Thyroid gland (tissue), 4 donors: ENCODE results near the gene LILRA6. TPM values are rescaled to one million over a fixed set of nuclear protein-coding genes. Genes with fewer than 3 reads are reported as not detected.
"Not testable (repeated sequence)": the region's sequence is repeated elsewhere in the genome, so short reads cannot be mapped to it uniquely, and the experiment has no call there.

Experiments used
- DNase-seq, 2 donors: peaks; one replicate each; pipeline ENCODE4 v3.0.0-alpha.2; 2019
- H3K27ac ChIP-seq, 3 donors: fragments of 200-600 bp; sonication (generic); 1 replicate in 2 of 3; 2 replicates in 1 of 3; pipeline ENCODE4 v1.5.1; 2016 to 2019; ENCODE audit warnings: mild to moderate bottlenecking in 1 of 3, moderate library complexity in 1 of 3
- H3K27me3 ChIP-seq: fragments of 200-600 bp; sonication (generic); one replicate; pipeline ENCODE4 v1.5.1; 2019
- H3K36me3 ChIP-seq, 2 donors: fragments of 200-600 bp; sonication (generic); one replicate each; pipeline ENCODE4 v1.5.1; 2016 to 2019
- H3K4me1 ChIP-seq, 2 donors: fragments of 200-600 bp; sonication (generic); one replicate each; pipeline ENCODE4 v1.5.1; 2017 to 2019
- H3K4me3 ChIP-seq, 3 donors: fragments of 200-600 bp; sonication (generic); replicated peaks in 1 of 3; 1 replicate in 2 of 3; 2 replicates in 1 of 3; pipeline ENCODE4 v1.5.1; 2016; ENCODE audit warnings: mild to moderate bottlenecking in 1 of 3
- H3K9me3 ChIP-seq: fragments of 200-600 bp; sonication (generic); one replicate; pipeline ENCODE4 v1.5.1; 2017
- CTCF ChIP-seq, 6 experiments: fragments of 200-600 bp in 3 of 6; fragments of 450-650 bp in 3 of 6; sonication (generic) in 3 of 6; IDR thresholded peaks; one replicate each; pipeline ENCODE4 v1.5.1; 2016 to 2019; ENCODE audit warnings: antibody characterized with exemption in 6 of 6, mild to moderate bottlenecking in 2 of 6, inconsistent platforms in 1 of 6, moderate library complexity in 1 of 6
- POLR2A ChIP-seq, 2 donors: fragments of 450-650 bp; IDR thresholded peaks; one replicate each; pipeline ENCODE4 v1.6.1; 2017; ENCODE audit warnings: antibody characterized with exemption in 2 of 2, mild to moderate bottlenecking in 2 of 2, moderate library complexity in 1 of 2
- WGBS, 2 donors: methylation state at CpG; one replicate each; pipeline ENCODE4 v1.1.5; 2017; 5-methylcytosine and 5-hydroxymethylcytosine counted together
- intact Hi-C: fragments of 100-400 bp; cut with DNase I; formaldehyde crosslinking; loops from one replicate; pipeline ENCODE4 v1.15.1; 2023
- total RNA-seq, 4 donors: library from RNA; depleted of rRNA; stranded (reverse); fragments of >200 nt; gene quantifications; one replicate each; pipeline ENCODE4 v1.2.3, GENCODE V29; 2016

LILRA6 gene
- total RNA-seq, 4 donors from 2014 or later = 0.46 to 1.6 (median 1.1) TPM; not detected in 1

DNA sequence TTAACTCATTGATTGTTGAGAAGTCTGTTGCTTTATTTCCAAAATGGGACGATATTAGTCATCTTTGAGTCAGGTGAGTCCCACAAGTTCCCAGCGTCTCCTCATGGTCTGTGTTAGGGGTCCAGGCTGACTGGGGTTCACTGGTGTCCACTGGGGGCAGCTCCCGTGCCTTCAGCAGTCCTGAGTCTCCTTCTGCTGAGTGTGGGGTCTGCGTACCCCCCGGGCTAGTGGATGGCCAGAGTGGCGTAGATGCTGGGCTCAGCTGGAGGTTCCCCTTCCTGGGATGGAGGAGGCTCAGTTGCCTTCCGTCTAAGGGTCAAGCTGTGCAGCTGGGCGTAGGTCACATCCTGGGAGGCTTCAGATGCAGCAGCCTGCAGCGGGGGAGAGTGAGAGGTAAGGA, 25.7 kb downstream of the LILRA6 start:
- Histone ChIP-seq H3K9me3 (no peaks in the 10 kb centered on the region), H3K4me1 (no peaks in the 10 kb centered on the region), H3K4me3 (no peak overlapping the region), H3K27me3 (no peaks in the 10 kb centered on the region), H3K27ac (no peak overlapping the region), H3K36me3 (no peaks in the 10 kb centered on the region)
- intact Hi-C loops = no loop called here
- WGBS, 2 donors = 74 to 86% methylated on average over 5 to 8 of the region's 9 CpGs
- no peak for DNase-seq
- TF ChIP-seq POLR2A (IDR thresholded peaks at IDR 0.05) (no peak), CTCF (IDR thresholded peaks at IDR 0.05) (no peak)

GRCh38 chr19:54214734-54215133, 27.9 kb downstream of the LILRA6 start:
- H3K36me3 ChIP-seq, H3K27me3 ChIP-seq, intact Hi-C loops, DNase-seq, H3K4me3 ChIP-seq, H3K27ac ChIP-seq, H3K9me3 ChIP-seq: not testable (repeated sequence)
- 94% methylated on average over 9 to 10 of the region's 19 CpGs for WGBS, 2 donors
- peaks cover 2 to 11% of the 10 kb centered on the region in 2 donors for H3K4me1 ChIP-seq

- 41 to 53% methylated on average over 5 of the region's 5 CpGs for WGBS, 2 donors
- H3K4me1 ChIP-seq = peaks cover 7 to 16% of the 10 kb centered on the region in 2 donors
- H3K27me3 ChIP-seq, DNase-seq, intact Hi-C loops, H3K36me3 ChIP-seq, H3K4me3 ChIP-seq, H3K27ac ChIP-seq, H3K9me3 ChIP-seq: not testable (repeated sequence)
Observed at GRCh38 chr19:54214217-54214616, 28.4 kb downstream of the LILRA6 start.

GRCh38 chr19:54211235-54211634, 31.4 kb downstream of the LILRA6 start:
- H3K27me3 ChIP-seq = no peaks in the 10 kb centered on the region
- no peak overlapping the region for H3K4me3 ChIP-seq
- DNase-seq = no peak
- 84 to 90% methylated on average over 12 of the region's 12 CpGs for WGBS, 2 donors
- no peaks in the 10 kb centered on the region for H3K9me3 ChIP-seq
- H3K27ac ChIP-seq = no peak overlapping the region
- peaks cover 20 to 22% of the 10 kb centered on the region in 2 donors for H3K36me3 ChIP-seq
- H3K4me1 ChIP-seq = peaks cover 7 to 25% of the 10 kb centered on the region in 2 donors
- no peak for TF ChIP-seq CTCF (IDR thresholded peaks at IDR 0.05)
- no peak for TF ChIP-seq POLR2A (IDR thresholded peaks at IDR 0.05)
- intact Hi-C loops = no loop called here

GRCh38 chr19:54209811-54210494, 32.6 kb downstream of the LILRA6 start:
- intact Hi-C loops = no loop called here
- Histone ChIP-seq H3K36me3 (peaks cover 33 to 35% of the 10 kb centered on the region in 2 donors), H3K9me3 (no peaks in the 10 kb centered on the region), H3K27me3 (no peaks in the 10 kb centered on the region), H3K27ac (peak overlapping the region; percentile 17 to 77 (median 62)), H3K4me3 (no peak overlapping the region), H3K4me1 (peaks cover 7 to 31% of the 10 kb centered on the region in 2 donors)
- WGBS, 2 donors = 16 to 21% methylated on average over 10 of the region's 10 CpGs
- no peak for TF ChIP-seq POLR2A (IDR thresholded peaks at IDR 0.05)
- no peak for TF ChIP-seq CTCF (IDR thresholded peaks at IDR 0.05)
- DNase-seq = peak; percentile 93 to 96

GRCh38 chr19:54209058-54209810, 33.4 kb downstream of the LILRA6 start:
- intact Hi-C loops = no loop called here
- H3K27me3 ChIP-seq = no peaks in the 10 kb centered on the region
- DNase-seq = no peak
- H3K9me3 ChIP-seq = no peaks in the 10 kb centered on the region
- 61 to 66% methylated on average over 10 of the region's 24 CpGs for WGBS, 2 donors
- no peak for TF ChIP-seq CTCF (IDR thresholded peaks at IDR 0.05)
- no peak for TF ChIP-seq POLR2A (IDR thresholded peaks at IDR 0.05)
- H3K4me1 ChIP-seq = peaks cover 7 to 32% of the 10 kb centered on the region in 2 donors
- peaks cover 36 to 40% of the 10 kb centered on the region in 2 donors for H3K36me3 ChIP-seq
- H3K27ac ChIP-seq = peak overlapping the region; percentile 17 to 77 (median 62)
- H3K4me3 ChIP-seq = no peak overlapping the region
